HFFc6 (cell line): Measurements from ENCODE around the gene ERICH6B. TPM values are rescaled to one million over a fixed set of nuclear protein-coding genes. Genes with fewer than 3 reads are reported as not detected.

Source experiments
- DNase-seq: peaks from one replicate; pipeline ENCODE4 v3.0.0-alpha.2; 2018
- H3K27ac Mint-ChIP-seq: 2 replicates; pipeline ENCODE4 v1.8.0; 2020; ENCODE audit warnings: mild to moderate bottlenecking, mixed read lengths
- H3K27me3 Mint-ChIP-seq: 2 replicates; pipeline ENCODE4 v1.8.0; 2021; ENCODE audit warnings: mild to moderate bottlenecking, moderate library complexity, mixed read lengths; ENCODE audit not compliant: insufficient read depth
- H3K36me3 Mint-ChIP-seq: 2 replicates; pipeline ENCODE4 v1.8.0; 2021; ENCODE audit warnings: low read depth, mixed read lengths
- H3K4me1 Mint-ChIP-seq: 2 replicates; pipeline ENCODE4 v1.8.0; 2020; ENCODE audit warnings: low read depth, mixed read lengths
- H3K4me3 Mint-ChIP-seq: 2 replicates; pipeline ENCODE4 v1.8.0; 2020; ENCODE audit warnings: mild to moderate bottlenecking, moderate library complexity, mixed read lengths
- H3K9me3 Mint-ChIP-seq: 2 replicates; pipeline ENCODE4 v1.8.0; 2020; ENCODE audit warnings: mild to moderate bottlenecking, mixed read lengths
- total RNA-seq, 6 experiments: library from RNA; stranded (reverse); fragmentation: NEBNext Ultra II Directional; extraction: Animal tissue kit (Norgen Biotek cat#: 25700); gene quantifications; 2 replicates in 1 of 6; 3 replicates in 5 of 6; pipeline ENCODE4 v1.2.3, GENCODE V29; 2021
- TF ChIP-seq, protein P1 (sequence below): fragments of 200-600 bp; sonication (generic); IDR thresholded peaks from 2 replicates; pipeline ENCODE4 v1.5.0; 2021; ENCODE audit warnings: antibody characterized with exemption, mild to moderate bottlenecking

The ERICH6B gene
- total RNA-seq, 6 experiments from 2014 or later = not detected

DNA sequence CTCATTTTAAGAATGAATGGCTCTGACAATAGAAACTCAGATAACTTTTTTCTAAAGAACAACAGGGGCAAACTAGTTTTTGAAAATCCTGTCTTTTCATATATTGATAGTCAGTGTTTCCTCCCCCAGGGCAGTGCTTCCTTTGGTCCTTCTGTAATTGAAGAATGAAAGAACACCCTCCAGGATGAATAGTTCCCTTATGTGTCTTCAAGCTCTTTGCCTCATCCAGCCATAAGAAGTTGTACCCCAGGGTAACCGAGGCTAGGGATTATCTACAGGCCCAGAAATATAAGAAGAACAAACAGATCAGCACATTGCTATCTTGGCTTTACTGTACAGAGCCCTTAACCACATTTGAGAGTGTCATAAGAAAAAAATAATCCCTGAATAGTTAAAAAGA is 12.1 kb upstream of the ERICH6B start:
- no peaks in the 10 kb centered on the region; the same call in 1 of the 2 replicates for H3K4me1 Mint-ChIP-seq
- TF ChIP-seq, protein P1, sequence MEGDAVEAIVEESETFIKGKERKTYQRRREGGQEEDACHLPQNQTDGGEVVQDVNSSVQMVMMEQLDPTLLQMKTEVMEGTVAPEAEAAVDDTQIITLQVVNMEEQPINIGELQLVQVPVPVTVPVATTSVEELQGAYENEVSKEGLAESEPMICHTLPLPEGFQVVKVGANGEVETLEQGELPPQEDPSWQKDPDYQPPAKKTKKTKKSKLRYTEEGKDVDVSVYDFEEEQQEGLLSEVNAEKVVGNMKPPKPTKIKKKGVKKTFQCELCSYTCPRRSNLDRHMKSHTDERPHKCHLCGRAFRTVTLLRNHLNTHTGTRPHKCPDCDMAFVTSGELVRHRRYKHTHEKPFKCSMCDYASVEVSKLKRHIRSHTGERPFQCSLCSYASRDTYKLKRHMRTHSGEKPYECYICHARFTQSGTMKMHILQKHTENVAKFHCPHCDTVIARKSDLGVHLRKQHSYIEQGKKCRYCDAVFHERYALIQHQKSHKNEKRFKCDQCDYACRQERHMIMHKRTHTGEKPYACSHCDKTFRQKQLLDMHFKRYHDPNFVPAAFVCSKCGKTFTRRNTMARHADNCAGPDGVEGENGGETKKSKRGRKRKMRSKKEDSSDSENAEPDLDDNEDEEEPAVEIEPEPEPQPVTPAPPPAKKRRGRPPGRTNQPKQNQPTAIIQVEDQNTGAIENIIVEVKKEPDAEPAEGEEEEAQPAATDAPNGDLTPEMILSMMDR = no peak
- no peaks in the 10 kb centered on the region for H3K9me3 Mint-ChIP-seq
- H3K27ac Mint-ChIP-seq = no peak overlapping the region
- no peaks in the 10 kb centered on the region for H3K36me3 Mint-ChIP-seq
- DNase-seq = no peak
- H3K4me3 Mint-ChIP-seq = no peak overlapping the region
- peaks cover 15% of the 10 kb centered on the region; the same call in 1 of the 2 replicates for H3K27me3 Mint-ChIP-seq

DNA sequence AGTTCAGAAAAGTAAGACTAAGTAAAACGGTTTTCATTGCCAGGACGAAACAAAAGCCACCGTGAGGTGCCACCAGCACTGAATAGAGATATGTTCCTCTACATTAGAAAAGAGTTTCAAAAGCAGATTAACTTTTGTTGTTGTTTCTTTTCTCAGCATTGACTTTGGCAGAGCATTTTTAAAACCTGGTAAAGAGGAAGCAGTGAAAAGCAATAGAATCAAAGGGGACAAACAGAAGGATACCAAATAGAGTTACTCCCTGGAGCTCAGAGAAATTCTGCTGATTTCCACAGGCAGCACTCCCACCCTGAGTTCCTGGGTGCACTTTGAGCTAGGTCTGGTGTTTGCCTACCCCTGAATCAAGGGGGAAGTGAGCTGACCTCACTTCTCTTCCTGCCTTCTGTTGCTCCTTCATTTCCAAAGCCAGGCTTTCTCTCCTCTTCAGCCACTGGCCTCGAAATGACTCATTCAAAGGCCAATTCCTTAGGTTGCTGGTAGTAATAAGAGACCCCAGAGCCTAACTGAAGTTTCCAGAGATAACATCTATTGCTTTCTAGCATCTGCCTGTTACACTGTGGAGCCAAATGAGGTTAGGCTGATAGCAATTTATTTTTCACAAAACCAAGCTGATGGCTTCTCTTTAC is 11.3 kb upstream of the ERICH6B start:
- no peaks in the 10 kb centered on the region for H3K9me3 Mint-ChIP-seq
- no peaks in the 10 kb centered on the region for H3K36me3 Mint-ChIP-seq
- no peaks in the 10 kb centered on the region; the same call in 1 of the 2 replicates for H3K4me1 Mint-ChIP-seq
- H3K4me3 Mint-ChIP-seq = no peak overlapping the region
- no peak for DNase-seq
- no peak overlapping the region for H3K27ac Mint-ChIP-seq
- peaks cover 15% of the 10 kb centered on the region; the same call in 1 of the 2 replicates for H3K27me3 Mint-ChIP-seq
- TF ChIP-seq, protein P1 = no peak

- Mint-ChIP-seq H3K36me3 (no peaks in the 10 kb centered on the region), H3K4me1 (no peaks in the 10 kb centered on the region), H3K27ac (no peak overlapping the region), H3K27me3 (peaks cover 13% of the 10 kb centered on the region), H3K9me3 (no peaks in the 10 kb centered on the region), H3K4me3 (no peak overlapping the region)
- TF ChIP-seq, protein P1 = peak; percentile 79
- no peak for DNase-seq
Measured at GRCh38 chr13:45623516-45624090, 8.1 kb upstream of the ERICH6B start.

DNA sequence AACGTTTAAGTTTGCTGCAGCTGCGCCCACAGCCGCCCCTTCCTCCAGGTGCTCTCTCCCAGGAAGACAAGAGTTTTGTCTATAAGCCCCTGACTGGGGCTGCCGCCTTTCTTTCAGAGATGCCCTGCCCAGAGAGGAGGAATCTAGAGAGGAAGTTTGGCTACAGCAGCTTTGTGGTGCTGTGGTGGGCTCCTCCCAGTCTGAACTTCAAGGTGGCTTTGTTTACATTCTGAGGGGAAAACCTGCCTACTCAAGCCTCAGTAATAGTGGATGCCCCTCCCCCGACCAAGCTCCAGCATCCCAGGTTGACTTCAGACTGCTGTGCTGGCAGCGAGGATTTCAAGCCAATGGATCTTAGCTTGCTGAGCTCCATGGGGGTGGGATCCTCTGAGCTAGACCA is 6.4 kb upstream of the ERICH6B start:
- no peak overlapping the region for H3K4me3 Mint-ChIP-seq
- no peak overlapping the region for H3K27ac Mint-ChIP-seq
- no peaks in the 10 kb centered on the region for H3K9me3 Mint-ChIP-seq
- H3K4me1 Mint-ChIP-seq = no peaks in the 10 kb centered on the region
- H3K36me3 Mint-ChIP-seq = no peaks in the 10 kb centered on the region
- TF ChIP-seq, protein P1 = no peak
- H3K27me3 Mint-ChIP-seq = peaks cover 9% of the 10 kb centered on the region
- DNase-seq = no peak

GRCh38 chr13:45607931-45608330 is 7.6 kb downstream of the ERICH6B start:
- TF ChIP-seq, protein P1 = no peak
- no peak overlapping the region for H3K4me3 Mint-ChIP-seq
- no peaks in the 10 kb centered on the region for H3K36me3 Mint-ChIP-seq
- DNase-seq = no peak
- H3K4me1 Mint-ChIP-seq = no peaks in the 10 kb centered on the region
- peaks cover 23% of the 10 kb centered on the region for H3K27me3 Mint-ChIP-seq
- H3K9me3 Mint-ChIP-seq = no peaks in the 10 kb centered on the region
- H3K27ac Mint-ChIP-seq = no peak overlapping the region
